LNCaP clone FGC (cell line): ENCODE results near the gene TICRR.

ENCODE experiments used
- DNase-seq: peaks from one replicate; pipeline ENCODE4 v3.0.0-alpha.2; 2011; ENCODE audit warnings: low read depth
- H3K4me3 ChIP-seq: 2 replicates; pipeline ENCODE4 v1.5.1; 2011; ENCODE audit warnings: mild to moderate bottlenecking, low read depth, low read length, control low read depth
- TF ChIP-seq, protein P1 (sequence below): IDR thresholded peaks from 2 replicates; pipeline ENCODE4 v1.5.1; 2012; ENCODE audit warnings: mild to moderate bottlenecking; ENCODE audit not compliant: control insufficient read depth, insufficient read depth; ENCODE audit errors: extremely low read depth

The TICRR gene, protein sequence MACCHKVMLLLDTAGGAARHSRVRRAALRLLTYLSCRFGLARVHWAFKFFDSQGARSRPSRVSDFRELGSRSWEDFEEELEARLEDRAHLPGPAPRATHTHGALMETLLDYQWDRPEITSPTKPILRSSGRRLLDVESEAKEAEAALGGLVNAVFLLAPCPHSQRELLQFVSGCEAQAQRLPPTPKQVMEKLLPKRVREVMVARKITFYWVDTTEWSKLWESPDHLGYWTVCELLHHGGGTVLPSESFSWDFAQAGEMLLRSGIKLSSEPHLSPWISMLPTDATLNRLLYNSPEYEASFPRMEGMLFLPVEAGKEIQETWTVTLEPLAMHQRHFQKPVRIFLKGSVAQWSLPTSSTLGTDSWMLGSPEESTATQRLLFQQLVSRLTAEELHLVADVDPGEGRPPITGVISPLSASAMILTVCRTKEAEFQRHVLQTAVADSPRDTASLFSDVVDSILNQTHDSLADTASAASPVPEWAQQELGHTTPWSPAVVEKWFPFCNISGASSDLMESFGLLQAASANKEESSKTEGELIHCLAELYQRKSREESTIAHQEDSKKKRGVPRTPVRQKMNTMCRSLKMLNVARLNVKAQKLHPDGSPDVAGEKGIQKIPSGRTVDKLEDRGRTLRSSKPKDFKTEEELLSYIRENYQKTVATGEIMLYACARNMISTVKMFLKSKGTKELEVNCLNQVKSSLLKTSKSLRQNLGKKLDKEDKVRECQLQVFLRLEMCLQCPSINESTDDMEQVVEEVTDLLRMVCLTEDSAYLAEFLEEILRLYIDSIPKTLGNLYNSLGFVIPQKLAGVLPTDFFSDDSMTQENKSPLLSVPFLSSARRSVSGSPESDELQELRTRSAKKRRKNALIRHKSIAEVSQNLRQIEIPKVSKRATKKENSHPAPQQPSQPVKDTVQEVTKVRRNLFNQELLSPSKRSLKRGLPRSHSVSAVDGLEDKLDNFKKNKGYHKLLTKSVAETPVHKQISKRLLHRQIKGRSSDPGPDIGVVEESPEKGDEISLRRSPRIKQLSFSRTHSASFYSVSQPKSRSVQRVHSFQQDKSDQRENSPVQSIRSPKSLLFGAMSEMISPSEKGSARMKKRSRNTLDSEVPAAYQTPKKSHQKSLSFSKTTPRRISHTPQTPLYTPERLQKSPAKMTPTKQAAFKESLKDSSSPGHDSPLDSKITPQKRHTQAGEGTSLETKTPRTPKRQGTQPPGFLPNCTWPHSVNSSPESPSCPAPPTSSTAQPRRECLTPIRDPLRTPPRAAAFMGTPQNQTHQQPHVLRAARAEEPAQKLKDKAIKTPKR (N-terminal part only)

DNA sequence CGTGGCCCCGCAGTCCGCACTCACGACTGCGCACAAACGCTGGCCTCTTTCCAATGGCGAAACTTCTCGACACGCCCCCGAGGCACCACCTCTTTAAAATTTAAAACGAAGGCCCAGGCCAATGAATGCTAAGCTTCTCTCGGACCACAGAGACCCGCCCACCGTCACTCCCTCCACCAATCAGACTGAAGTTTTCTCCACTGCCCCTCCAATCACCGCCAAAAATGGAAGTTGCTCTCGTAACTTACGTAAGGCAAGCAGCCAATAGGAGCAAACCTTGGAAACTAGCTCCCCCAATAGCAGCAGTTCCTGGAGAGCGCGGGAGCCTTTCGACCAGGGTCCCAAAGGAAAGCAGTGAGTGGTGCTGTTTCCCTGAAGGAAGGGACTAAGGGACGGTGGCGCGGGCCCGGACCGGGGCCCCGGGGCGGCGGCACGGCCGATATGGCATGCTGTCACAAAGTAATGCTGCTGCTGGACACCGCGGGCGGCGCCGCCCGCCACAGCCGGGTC lies at the start of gene TICRR:
Gene TICRR, plus strand, starts transcription at position 324 of the 510 bp plus-strand sequence. Its CDS starts 118 bp downstream, at position 442.
- TF ChIP-seq, protein P1, sequence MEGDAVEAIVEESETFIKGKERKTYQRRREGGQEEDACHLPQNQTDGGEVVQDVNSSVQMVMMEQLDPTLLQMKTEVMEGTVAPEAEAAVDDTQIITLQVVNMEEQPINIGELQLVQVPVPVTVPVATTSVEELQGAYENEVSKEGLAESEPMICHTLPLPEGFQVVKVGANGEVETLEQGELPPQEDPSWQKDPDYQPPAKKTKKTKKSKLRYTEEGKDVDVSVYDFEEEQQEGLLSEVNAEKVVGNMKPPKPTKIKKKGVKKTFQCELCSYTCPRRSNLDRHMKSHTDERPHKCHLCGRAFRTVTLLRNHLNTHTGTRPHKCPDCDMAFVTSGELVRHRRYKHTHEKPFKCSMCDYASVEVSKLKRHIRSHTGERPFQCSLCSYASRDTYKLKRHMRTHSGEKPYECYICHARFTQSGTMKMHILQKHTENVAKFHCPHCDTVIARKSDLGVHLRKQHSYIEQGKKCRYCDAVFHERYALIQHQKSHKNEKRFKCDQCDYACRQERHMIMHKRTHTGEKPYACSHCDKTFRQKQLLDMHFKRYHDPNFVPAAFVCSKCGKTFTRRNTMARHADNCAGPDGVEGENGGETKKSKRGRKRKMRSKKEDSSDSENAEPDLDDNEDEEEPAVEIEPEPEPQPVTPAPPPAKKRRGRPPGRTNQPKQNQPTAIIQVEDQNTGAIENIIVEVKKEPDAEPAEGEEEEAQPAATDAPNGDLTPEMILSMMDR: no peak
- peak; percentile 100 for DNase-seq
- peak within 1 kb of the TSS; percentile 79 for H3K4me3 ChIP-seq

DNA sequence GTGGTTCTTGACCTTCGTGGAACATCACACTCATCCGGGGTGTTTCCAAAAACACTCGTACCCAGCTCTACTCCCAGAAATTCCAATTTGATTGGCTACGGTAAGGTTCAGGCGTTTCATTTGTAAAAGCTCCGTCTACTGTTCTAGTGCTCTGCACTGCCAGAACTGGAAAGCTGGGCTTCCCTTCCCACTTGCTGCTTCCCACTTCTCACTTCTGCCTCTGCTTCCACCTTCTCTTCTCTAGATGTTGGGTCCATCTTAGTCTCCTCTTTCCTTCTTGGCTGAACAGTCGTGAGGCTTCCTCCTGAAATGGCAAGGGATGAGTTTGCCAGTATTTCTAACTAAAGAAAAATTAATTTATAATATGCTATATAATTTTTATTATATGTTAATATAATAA lies 49.1 kb upstream of the TICRR start:
- TF ChIP-seq, protein P1: no peak
- H3K4me3 ChIP-seq: no peak overlapping the region
- no peak for DNase-seq

DNA sequence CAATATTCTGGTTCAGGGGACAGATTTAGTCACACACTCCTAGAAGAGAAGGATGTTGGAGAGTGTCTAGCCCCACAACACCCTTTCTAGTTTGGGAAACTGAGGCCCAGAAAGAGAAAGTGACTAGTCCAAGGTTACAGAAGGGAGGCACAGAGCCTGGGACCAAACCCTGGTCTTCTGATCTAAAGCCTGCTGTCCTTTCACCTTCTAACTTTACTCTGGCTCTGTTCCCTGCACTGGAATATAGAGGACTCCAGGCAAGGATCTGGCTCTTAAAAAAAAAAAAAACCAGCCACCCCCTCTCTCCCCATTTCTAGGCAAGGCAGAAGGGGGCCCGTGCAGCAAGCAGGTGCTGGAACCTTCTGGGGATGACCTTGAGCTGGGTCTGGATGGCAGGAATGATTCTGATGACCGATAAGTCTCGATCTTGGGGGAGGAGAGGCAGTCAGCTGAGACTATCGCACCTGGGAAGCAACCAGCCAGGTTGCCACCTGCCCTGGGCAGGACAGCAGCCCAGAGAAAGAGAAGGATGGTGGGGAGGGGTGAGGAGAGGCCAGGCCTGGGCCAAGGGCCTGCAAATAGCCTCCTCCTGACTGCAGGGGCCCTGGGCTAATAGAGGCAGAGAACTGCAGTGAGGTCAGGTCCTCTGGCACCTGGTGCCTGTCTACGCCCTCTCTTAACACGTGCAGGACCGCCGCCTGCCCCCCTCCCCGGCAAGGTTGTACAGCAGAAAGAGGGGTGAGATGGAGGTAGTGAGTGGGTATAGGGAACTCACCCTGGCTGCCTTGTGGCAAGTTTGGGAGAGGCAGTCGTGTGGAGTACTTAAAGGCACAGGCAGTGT lies 48.4 kb upstream of the TICRR start:
- no peak for DNase-seq
- TF ChIP-seq, protein P1: no peak
- H3K4me3 ChIP-seq: no peak overlapping the region

GRCh38 chr15:89528757-89529352 lies 46.4 kb upstream of the TICRR start:
- H3K4me3 ChIP-seq: no peak overlapping the region
- TF ChIP-seq, protein P1: no peak
- no peak for DNase-seq

DNA sequence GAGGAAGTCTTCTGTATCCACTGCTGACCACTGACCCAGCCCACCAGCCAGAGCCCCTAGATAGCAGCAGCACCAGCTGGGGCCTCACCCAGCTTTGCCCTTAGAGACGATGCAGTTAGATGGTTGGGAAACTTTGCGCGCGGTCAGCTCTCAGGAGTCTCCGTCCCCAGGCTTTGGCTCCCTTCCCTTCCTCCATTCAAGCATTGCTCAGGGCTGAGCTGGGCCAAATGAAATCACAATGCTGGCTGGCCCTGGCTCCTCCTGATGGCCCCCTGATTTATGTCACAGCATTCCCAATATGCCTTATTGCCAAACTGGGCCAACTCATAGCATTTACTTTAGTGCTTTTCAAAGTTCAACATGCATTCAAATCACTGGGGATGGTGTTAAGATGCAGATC lies 44.3 kb upstream of the TICRR start:
- DNase-seq: no peak
- H3K4me3 ChIP-seq: no peak overlapping the region
- TF ChIP-seq, protein P1: no peak
